ENCODE results near the gene BCCIP. TPM values are rescaled to one million over a fixed set of nuclear protein-coding genes. Genes with fewer than 3 reads are reported as not detected.
A peak's percentile ranks its signal among the peaks of the same experiment; 100 is the strongest.

BCCIP gene
- total RNA-seq, 1 donor from 2014 or later: 45.1 TPM

- H3K27ac ChIP-seq (replicated peaks): no peak overlapping the region
- TF ChIP-seq CTCF (IDR thresholded peaks at IDR 0.05; ENCODE audit: borderline replicate concordance): no peak
- intact Hi-C loops (cut with micrococcal nuclease): no loop called here
- H3K27me3 ChIP-seq (ENCODE audit: low read depth): no peaks in the 10 kb centered on the region
- H3K36me3 ChIP-seq: peaks cover 5% of the 10 kb centered on the region
- no peak overlapping the region for H3K4me3 ChIP-seq
- no peak for DNase-seq
- H3K4me1 ChIP-seq: peaks cover 51% of the 10 kb centered on the region
- H3K9me3 ChIP-seq (replicated peaks): no peaks in the 10 kb centered on the region
These were observed 2.6 kb upstream of the BCCIP start for GRCh38 chr10:125820701-125821100.

DNA sequence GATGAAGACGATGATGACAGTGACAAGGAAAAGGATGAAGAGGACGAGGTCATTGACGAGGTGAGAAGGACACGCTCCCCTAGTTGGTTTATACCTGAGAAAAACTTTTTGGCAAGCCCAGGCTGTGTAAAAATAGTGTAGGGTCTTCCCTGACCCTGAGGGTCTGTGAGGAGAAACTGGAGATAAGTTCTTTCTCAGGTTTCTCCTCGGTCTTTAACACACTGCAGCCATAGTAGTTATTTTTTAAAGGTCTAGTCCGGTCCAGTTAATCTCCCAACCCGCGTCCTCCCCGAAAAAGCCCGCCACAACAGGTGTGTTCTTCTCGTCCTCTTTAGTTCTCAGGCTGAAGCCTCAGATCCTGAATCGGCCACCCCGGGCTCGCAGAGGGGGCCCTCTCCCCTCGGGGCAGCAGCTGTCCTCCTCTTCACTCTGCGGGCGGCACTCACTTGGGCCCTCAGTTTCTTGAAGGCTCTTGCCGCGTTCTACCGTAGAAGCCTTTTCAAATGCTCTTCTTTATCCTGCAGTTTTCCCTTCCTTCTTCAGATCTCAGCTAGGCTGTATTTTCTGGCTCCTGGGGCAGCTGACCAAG is 411 bp downstream of the BCCIP start:
- intact Hi-C loops (cut with micrococcal nuclease): no loop called here
- H3K36me3 ChIP-seq: peaks cover 22% of the 10 kb centered on the region
- no peak for DNase-seq
- H3K27ac ChIP-seq (replicated peaks): peak overlapping the region; percentile 96
- TF ChIP-seq CTCF (IDR thresholded peaks at IDR 0.05; ENCODE audit: borderline replicate concordance): no peak
- no peaks in the 10 kb centered on the region for H3K9me3 ChIP-seq (replicated peaks)
- peak overlapping the region; percentile 98 for H3K4me3 ChIP-seq
- no peaks in the 10 kb centered on the region for H3K27me3 ChIP-seq (ENCODE audit: low read depth)
- peaks cover 58% of the 10 kb centered on the region for H3K4me1 ChIP-seq

DNA sequence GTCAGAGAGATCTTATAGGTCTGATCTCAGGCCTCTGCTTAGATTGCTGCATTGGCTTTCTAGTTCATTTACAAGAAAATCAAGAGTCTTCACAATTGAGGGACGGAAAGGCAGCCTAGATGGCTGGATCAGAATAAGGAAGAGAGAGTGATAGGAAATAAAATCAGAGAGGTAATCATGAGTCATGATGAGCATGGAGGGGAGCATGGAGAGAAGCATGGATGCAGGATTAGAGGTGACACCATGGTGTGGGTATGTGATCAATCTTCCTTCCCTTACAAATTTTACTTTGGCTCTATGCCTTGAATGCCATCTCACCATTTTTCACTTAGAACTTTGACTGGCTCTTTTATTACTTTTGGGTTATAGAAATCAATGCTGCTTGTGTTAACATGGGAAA is 1.4 kb downstream of the BCCIP start:
- DNase-seq: no peak
- no peak overlapping the region for H3K27ac ChIP-seq (replicated peaks)
- no peak for TF ChIP-seq CTCF (IDR thresholded peaks at IDR 0.05; ENCODE audit: borderline replicate concordance)
- peaks cover 62% of the 10 kb centered on the region for H3K4me1 ChIP-seq
- peak overlapping the region; percentile 98 for H3K4me3 ChIP-seq
- H3K27me3 ChIP-seq (ENCODE audit: low read depth): no peaks in the 10 kb centered on the region
- intact Hi-C loops (cut with micrococcal nuclease): no loop called here
- H3K36me3 ChIP-seq: peaks cover 32% of the 10 kb centered on the region
- H3K9me3 ChIP-seq (replicated peaks): no peaks in the 10 kb centered on the region

DNA sequence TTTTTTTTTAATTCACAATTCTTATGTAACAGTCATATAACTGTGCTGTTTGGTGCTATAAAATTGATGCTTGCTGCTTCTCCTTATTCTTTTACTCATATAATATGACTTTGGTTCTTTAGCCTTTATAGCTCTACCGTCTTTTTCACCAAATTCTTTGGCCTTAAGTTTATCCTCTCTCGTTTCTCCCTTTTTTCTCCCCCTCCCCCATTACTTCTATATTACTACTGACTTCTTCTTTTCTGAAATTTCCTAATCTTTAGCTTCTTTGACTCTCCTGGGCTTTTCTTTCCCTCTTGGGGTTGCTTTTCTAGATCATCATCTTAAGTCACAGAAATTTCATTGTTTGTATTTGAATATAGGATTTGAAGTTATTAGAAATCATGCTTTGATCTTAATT is 3.8 kb downstream of the BCCIP start:
- Histone ChIP-seq H3K4me1 (peaks cover 43% of the 10 kb centered on the region), H3K9me3 (replicated peaks) (no peaks in the 10 kb centered on the region), H3K27ac (replicated peaks) (no peak overlapping the region), H3K4me3 (no peak overlapping the region), H3K36me3 (peaks cover 56% of the 10 kb centered on the region), H3K27me3 (ENCODE audit: low read depth) (no peaks in the 10 kb centered on the region)
- intact Hi-C loops (cut with micrococcal nuclease): no loop called here
- TF ChIP-seq CTCF (IDR thresholded peaks at IDR 0.05; ENCODE audit: borderline replicate concordance): no peak
- DNase-seq: no peak

DNA sequence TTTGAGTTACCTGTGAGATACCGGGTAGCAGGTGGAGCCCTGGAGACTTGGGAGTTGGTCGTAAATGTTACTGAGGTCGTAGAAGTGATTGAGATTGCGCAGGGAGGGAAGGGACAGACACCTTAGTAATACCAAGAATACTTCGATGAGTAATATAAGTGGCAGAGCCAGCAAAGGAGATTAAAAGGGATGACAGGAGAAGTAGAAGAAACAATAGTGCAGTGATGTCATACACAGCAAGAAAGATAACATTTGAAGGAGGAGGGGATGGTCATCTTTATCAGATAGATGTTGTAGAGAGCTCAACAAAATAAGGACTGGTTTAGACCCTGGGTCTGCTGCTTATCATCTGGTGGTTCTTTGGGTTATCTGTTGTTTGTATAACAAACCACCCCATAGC is 5.0 kb downstream of the BCCIP start:
- intact Hi-C loops (cut with micrococcal nuclease): no loop called here
- peaks cover 68% of the 10 kb centered on the region for H3K36me3 ChIP-seq
- no peak overlapping the region for H3K4me3 ChIP-seq
- no peak for DNase-seq
- TF ChIP-seq CTCF (IDR thresholded peaks at IDR 0.05; ENCODE audit: borderline replicate concordance): no peak
- H3K27ac ChIP-seq (replicated peaks): no peak overlapping the region
- no peaks in the 10 kb centered on the region for H3K9me3 ChIP-seq (replicated peaks)
- peaks cover 34% of the 10 kb centered on the region for H3K4me1 ChIP-seq
- H3K27me3 ChIP-seq (ENCODE audit: low read depth): no peaks in the 10 kb centered on the region
